Measurements from ENCODE around the gene OR2F2.

DNA sequence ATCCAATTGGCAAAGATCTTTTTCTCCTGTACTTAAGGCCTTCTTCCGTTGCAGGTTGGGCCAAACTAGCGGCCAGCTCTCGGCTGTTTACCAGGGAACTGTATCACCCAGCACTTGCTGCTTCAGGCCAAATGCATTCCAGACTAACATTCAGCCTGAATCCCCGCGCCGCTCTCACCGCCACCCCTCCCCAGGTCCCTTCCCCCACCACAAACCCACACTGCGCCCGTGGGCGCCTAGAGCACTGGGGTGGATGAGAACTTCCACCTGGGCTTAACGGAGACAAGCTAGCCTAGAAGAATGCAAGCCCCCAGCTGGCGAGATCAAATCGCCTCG lies 33.7 kb upstream of the OR2F2 start:
- TF ChIP-seq, protein P1, sequence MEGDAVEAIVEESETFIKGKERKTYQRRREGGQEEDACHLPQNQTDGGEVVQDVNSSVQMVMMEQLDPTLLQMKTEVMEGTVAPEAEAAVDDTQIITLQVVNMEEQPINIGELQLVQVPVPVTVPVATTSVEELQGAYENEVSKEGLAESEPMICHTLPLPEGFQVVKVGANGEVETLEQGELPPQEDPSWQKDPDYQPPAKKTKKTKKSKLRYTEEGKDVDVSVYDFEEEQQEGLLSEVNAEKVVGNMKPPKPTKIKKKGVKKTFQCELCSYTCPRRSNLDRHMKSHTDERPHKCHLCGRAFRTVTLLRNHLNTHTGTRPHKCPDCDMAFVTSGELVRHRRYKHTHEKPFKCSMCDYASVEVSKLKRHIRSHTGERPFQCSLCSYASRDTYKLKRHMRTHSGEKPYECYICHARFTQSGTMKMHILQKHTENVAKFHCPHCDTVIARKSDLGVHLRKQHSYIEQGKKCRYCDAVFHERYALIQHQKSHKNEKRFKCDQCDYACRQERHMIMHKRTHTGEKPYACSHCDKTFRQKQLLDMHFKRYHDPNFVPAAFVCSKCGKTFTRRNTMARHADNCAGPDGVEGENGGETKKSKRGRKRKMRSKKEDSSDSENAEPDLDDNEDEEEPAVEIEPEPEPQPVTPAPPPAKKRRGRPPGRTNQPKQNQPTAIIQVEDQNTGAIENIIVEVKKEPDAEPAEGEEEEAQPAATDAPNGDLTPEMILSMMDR (conservative IDR thresholded peaks at IDR 0.05; ENCODE audit: low read length), result no peak
- no peak for TF ChIP-seq EZH2phosphoT487 (IDR thresholded peaks at IDR 0.05; ENCODE audit: borderline replicate concordance)
